ENCODE measurements around the gene GFI1. TPM values are rescaled to one million over a fixed set of nuclear protein-coding genes. Genes with fewer than 3 reads are reported as not detected.

The GFI1 gene
- total and polyA plus RNA-seq, 2 experiments from 2014 or later = 0.10 TPM; not detected in 1

DNA sequence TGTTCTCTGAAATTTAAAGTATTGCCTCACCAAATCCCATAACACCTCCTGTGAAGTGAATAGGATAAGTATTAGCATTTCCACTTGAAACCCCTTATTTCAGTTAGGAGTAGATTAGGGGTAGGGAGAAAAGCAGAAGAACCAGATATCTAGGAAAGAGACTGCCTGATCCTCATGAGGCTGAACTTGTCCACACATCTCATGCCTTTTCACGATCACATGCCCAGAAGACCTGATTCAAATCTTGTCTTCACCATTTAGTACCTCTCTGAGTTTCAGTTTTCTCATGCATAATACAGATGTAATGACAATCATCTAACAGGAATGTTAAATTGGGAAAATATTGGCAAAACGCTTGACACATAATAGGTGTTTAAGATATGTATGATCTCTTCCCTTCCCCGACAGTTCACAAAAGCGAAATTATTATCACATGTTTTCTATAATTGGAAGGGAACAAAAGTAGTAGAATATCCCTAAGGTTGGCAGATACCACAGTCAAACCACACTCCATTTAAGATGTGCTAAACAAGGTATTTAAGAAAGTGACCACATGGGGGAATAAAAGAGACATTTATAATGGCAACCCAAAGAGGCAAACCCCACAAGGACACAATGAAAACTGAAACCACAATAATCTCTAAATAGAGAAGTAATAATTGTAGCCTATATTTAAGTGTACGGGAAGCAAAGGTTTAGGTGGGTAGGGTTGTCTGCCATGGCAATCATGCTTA lies 25.2 kb downstream of the GFI1 start:
- no peaks in the 10 kb centered on the region for H3K4me1 ChIP-seq (ENCODE audit: insufficient read depth)
- H3K9me2 ChIP-seq (replicated peaks; ENCODE audit: insufficient read depth) = no peaks in the 10 kb centered on the region
- H2AFZ ChIP-seq = no peak overlapping the region
- no peak for DNase-seq (ENCODE audit: low spot score)
- H3K4me3 ChIP-seq = no peak overlapping the region
- no peaks in the 10 kb centered on the region for H4K20me1 ChIP-seq (ENCODE audit: insufficient read depth, poor library complexity, severe bottlenecking)
- H3K27ac ChIP-seq = no peak overlapping the region
- H3K79me2 ChIP-seq = no peaks in the 10 kb centered on the region
- H3K36me3 ChIP-seq (replicated peaks; ENCODE audit: insufficient read depth, low read depth) = no peaks in the 10 kb centered on the region
- no peaks in the 10 kb centered on the region for H3K9me3 ChIP-seq (ENCODE audit: low read depth)
- no peak overlapping the region for H3K4me2 ChIP-seq
- H3K27me3 ChIP-seq = no peaks in the 10 kb centered on the region
- TF ChIP-seq EZH2 (IDR thresholded peaks at IDR 0.05; ENCODE audit: borderline replicate concordance) = no peak
- no peak for TF ChIP-seq EZH2phosphoT487 (IDR thresholded peaks at IDR 0.05; ENCODE audit: low read depth, severe bottlenecking, unreplicated experiment)
- TF ChIP-seq, protein P1, sequence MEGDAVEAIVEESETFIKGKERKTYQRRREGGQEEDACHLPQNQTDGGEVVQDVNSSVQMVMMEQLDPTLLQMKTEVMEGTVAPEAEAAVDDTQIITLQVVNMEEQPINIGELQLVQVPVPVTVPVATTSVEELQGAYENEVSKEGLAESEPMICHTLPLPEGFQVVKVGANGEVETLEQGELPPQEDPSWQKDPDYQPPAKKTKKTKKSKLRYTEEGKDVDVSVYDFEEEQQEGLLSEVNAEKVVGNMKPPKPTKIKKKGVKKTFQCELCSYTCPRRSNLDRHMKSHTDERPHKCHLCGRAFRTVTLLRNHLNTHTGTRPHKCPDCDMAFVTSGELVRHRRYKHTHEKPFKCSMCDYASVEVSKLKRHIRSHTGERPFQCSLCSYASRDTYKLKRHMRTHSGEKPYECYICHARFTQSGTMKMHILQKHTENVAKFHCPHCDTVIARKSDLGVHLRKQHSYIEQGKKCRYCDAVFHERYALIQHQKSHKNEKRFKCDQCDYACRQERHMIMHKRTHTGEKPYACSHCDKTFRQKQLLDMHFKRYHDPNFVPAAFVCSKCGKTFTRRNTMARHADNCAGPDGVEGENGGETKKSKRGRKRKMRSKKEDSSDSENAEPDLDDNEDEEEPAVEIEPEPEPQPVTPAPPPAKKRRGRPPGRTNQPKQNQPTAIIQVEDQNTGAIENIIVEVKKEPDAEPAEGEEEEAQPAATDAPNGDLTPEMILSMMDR (IDR thresholded peaks at IDR 0.05; ENCODE audit: poor library complexity) = no peak
- WGBS (ENCODE audit: low lambda C conversion rate, missing lambda C conversion rate) = 90% methylated on average over 5 of the region's 5 CpGs

DNA sequence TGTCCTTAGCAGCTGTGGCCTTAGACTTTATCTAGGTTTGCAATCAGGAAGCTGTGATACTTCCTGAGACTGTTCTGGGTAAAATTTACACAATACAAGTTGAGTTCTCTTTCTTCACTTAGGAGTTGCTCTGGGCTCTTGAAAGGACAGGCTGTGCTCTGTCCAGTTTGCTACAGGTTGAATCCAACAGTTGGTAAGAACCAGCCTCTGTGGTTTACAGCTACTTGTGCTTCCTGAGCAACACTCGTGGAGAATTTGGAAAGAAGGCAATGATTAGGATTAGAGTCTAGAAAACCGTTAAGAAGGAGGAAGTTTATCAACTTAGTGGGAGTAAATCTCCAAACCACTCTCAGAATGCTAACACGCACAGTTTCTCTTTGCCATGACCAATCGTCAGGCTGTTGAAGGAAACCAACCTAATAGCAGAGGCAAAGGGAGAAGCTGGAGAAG lies 26.8 kb downstream of the GFI1 start:
- no peak overlapping the region for H3K27ac ChIP-seq
- no peaks in the 10 kb centered on the region for H3K9me3 ChIP-seq (ENCODE audit: low read depth)
- TF ChIP-seq EZH2 (IDR thresholded peaks at IDR 0.05; ENCODE audit: borderline replicate concordance) (no peak), EZH2phosphoT487 (IDR thresholded peaks at IDR 0.05; ENCODE audit: low read depth, severe bottlenecking, unreplicated experiment) (no peak)
- TF ChIP-seq, protein P1 (IDR thresholded peaks at IDR 0.05; ENCODE audit: poor library complexity) = no peak
- H3K79me2 ChIP-seq = no peaks in the 10 kb centered on the region
- H3K27me3 ChIP-seq = no peaks in the 10 kb centered on the region
- WGBS (ENCODE audit: low lambda C conversion rate, missing lambda C conversion rate) = 80% methylated on average over 4 of the region's 4 CpGs
- H3K4me1 ChIP-seq (ENCODE audit: insufficient read depth) = no peaks in the 10 kb centered on the region
- H4K20me1 ChIP-seq (ENCODE audit: insufficient read depth, poor library complexity, severe bottlenecking) = no peaks in the 10 kb centered on the region
- H3K9me2 ChIP-seq (replicated peaks; ENCODE audit: insufficient read depth) = no peaks in the 10 kb centered on the region
- no peaks in the 10 kb centered on the region for H3K36me3 ChIP-seq (replicated peaks; ENCODE audit: insufficient read depth, low read depth)
- H3K4me3 ChIP-seq = no peak overlapping the region
- no peak for DNase-seq (ENCODE audit: low spot score)
- no peak overlapping the region for H3K4me2 ChIP-seq
- H2AFZ ChIP-seq = no peak overlapping the region

DNA sequence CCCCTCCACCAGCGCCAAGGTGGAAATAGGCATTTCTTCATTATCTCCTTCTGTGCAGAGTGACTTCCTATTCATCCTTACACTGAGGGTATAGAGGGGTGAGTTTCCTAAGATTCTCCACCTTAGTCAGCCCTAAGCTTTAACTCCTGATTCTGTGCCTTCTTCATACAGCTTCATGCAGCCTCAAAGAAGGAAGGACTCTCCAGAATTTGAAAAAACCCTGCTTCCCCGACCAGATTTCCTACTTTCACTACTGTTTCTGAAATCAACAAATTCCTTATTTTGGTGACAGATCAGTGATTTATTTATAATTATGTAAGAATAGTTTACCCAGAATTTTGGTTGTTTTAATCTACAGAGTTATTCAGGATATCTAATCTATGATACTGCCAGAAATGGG lies 28.6 kb downstream of the GFI1 start:
- Histone ChIP-seq H3K9me2 (replicated peaks; ENCODE audit: insufficient read depth) (no peaks in the 10 kb centered on the region), H3K27me3 (no peaks in the 10 kb centered on the region), H3K4me2 (no peak overlapping the region), H3K27ac (no peak overlapping the region), H3K4me1 (ENCODE audit: insufficient read depth) (no peaks in the 10 kb centered on the region), H3K4me3 (no peak overlapping the region), H3K36me3 (replicated peaks; ENCODE audit: insufficient read depth, low read depth) (no peaks in the 10 kb centered on the region), H4K20me1 (ENCODE audit: insufficient read depth, poor library complexity, severe bottlenecking) (no peaks in the 10 kb centered on the region), H2AFZ (no peak overlapping the region), H3K9me3 (ENCODE audit: low read depth) (no peaks in the 10 kb centered on the region), H3K79me2 (no peaks in the 10 kb centered on the region)
- DNase-seq (ENCODE audit: low spot score) = no peak
- no peak for TF ChIP-seq EZH2phosphoT487 (IDR thresholded peaks at IDR 0.05; ENCODE audit: low read depth, severe bottlenecking, unreplicated experiment)
- TF ChIP-seq, protein P1 (IDR thresholded peaks at IDR 0.05; ENCODE audit: poor library complexity) = no peak
- TF ChIP-seq EZH2 (IDR thresholded peaks at IDR 0.05; ENCODE audit: borderline replicate concordance) = no peak
- 94% methylated on average over 2 of the region's 2 CpGs for WGBS (ENCODE audit: low lambda C conversion rate, missing lambda C conversion rate)
